ENCODE results near the gene TRMT44.
"Not testable (repeated sequence)": the region's sequence is repeated elsewhere in the genome, so short reads cannot be mapped to it uniquely, and the experiment has no call there.

The TRMT44 gene

DNA sequence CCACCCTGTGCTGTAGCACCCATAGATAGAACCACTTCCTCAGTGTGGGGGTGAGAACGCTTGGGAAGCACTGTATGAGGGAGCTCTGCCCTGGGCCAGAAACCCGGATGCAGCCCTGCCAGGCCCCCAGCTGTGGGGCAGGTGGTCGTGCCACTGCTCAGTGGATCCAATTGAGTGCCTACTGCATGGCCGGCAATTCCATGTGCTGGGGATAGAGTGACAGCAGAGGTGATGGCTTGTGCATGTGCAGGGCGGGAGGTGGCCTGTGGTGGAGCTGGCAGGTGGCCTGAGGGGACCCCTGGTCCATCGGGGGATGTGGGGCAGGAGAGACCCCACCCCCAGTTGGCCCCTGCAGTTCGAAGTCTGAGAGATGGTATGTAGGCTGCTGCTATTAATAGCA lies 60.4 kb downstream of the TRMT44 start:
- no peak for DNase-seq

- DNase-seq: no peak
Measured at GRCh38 chr4:8501781-8502180, 61.2 kb downstream of the TRMT44 start.

- DNase-seq: no peak
Measured at GRCh38 chr4:8502371-8502770, 61.8 kb downstream of the TRMT44 start.

GRCh38 chr4:8502836-8503585 lies 62.4 kb downstream of the TRMT44 start:
- no peak for DNase-seq

- DNase-seq: no peak
Measured at GRCh38 chr4:8503801-8504200, 63.2 kb downstream of the TRMT44 start.

DNA sequence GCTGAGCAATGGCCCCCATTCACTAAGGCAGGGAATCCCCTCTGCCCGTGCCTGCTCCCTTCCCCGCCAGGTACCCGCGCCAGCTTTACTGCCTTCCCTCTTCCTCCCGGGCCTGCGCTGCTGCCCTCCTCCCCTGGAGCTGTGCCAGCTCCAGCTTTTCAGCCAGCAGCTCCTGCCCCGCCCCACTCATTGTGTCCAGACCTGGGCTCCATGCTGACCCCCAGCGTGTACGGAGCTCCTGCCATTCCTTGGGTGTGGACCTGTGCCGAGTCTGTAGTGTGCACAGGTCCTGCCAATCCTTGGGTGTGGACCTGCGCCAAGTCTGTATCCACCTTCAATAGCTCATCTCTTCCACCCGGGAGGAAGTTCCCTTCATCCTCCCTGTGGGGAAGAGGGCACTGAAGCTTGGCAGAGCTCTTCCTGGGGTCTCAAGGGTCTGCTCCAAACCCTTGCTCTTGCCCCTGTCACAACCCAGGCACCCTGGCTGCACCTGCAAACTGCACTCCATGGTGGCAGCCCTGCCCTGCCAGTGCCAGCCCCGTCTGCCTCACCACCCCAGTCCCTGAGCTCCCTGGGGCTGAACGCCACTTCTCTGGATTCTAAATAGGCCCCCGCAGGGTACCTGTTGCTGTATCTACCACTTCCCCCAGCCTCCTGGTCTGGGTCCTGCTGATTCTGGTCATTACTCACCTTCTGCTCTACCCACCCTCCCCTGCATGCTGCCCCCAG lies 63.9 kb downstream of the TRMT44 start:
- no peak for DNase-seq

- DNase-seq: no peak
Measured at GRCh38 chr4:8505229-8505628, 64.7 kb downstream of the TRMT44 start.

DNA sequence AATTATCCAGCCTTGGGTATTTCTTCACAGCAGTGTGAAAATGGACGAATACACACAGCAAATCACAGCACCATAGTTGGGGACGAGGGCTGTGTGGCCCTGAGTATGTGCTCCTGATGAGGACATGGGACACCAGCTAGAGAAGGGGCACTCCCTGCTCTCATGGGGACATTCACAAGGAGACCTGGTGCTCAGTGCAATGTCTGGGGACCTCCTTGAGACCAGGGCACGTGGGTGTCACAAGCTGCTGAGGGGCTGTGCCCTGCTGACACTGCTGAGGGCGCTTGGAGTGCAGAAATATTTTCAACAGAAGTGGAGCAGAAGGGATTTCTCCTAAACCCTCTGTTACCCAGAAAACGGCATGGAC lies 65.4 kb downstream of the TRMT44 start:
- DNase-seq: no peak

- DNase-seq: no peak
Measured at GRCh38 chr4:8506373-8507195, 66.0 kb downstream of the TRMT44 start.

- DNase-seq: no peak
Measured at GRCh38 chr4:8507196-8507570, 66.6 kb downstream of the TRMT44 start.

DNA sequence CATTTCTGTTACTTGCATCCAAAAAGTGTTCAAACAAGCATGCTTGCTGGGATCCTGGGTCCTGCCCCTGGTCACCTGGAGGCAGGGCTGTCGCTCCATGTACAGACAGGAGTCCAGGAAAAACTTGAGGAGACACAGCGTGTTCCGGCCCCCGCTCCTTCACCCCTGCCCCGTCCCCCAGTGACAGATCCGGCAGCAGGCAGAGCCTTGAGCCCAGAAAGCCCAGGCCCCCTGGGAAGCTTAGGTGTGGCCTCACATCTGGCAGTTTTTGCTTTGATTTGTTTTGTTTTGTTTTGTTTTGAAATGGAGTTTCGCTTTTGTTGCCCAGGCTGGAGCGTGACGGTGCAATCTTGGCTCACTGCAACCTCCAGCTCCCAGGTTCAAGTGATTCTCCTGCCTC lies 67.0 kb downstream of the TRMT44 start:
- no peak for DNase-seq

- no peak for DNase-seq
Measured at GRCh38 chr4:8508266-8508665, 67.7 kb downstream of the TRMT44 start.

DNA sequence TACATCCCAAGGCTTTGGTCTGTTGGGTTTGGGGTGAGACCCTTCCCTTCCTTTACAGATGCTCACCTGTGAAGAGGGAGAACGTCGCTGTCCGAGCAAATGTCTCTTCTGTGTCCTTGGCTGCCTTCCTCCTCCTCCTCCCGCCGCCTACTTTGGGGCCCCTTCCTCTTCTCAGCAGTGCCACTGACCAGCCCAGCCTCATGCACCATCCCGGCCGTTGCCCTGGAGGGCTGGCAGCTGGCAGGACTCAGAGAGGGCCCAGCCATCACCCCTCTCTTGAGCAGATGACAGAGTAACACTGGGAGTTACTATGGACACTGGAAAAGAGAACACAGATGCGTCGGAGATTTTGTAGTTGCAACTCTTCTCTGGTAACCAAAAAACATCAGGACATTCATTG lies 68.2 kb downstream of the TRMT44 start:
- no peak for DNase-seq

GRCh38 chr4:8509311-8509950 lies 68.9 kb downstream of the TRMT44 start:
- no peak for DNase-seq

DNA sequence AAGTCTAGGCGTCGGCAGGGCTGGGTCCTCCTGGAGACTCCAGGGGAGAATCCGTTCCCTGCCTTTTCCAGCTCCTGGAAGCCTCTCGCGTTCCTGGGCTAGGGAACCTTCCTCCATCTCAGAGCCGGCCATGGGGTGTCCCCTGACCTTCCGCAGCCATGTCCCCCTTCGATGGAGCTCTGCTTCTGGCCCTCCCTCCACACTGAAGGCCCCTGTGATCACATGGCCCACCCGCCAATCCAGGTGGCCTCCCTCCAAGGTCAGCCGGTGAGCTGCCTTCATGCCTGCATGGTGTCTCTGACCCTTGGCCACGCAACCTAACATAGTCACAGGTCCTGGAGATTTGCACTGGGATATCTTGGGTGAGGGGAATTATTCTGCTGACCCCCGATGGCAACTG lies 69.6 kb downstream of the TRMT44 start:
- DNase-seq: no peak

- no peak for DNase-seq
Measured at GRCh38 chr4:8510611-8511285, 70.2 kb downstream of the TRMT44 start.

DNA sequence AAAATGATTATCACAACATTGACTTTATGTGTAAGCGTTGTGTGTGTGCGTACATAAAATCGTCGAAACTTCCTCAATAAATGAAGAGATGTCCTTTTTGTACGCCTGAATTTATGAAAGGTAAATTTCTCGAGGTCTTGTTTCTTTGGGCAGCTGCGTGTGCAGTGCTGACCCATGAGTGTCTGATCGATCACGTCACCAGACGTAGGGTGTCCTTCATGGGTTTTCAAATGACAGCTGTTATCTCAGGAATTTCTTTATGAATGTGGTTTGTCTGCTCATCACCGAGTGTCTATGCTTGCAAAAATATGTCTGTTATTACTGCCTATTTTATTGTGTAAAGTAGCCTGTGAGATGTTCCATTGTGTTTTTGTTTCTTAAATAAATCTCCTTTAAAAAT lies 71.9 kb downstream of the TRMT44 start:
- DNase-seq: no peak

GRCh38 chr4:8513080-8513479 lies 72.5 kb downstream of the TRMT44 start:
- not testable (repeated sequence) for DNase-seq

GRCh38 chr4:8513931-8514330 lies 73.4 kb downstream of the TRMT44 start:
- DNase-seq: no peak

DNA sequence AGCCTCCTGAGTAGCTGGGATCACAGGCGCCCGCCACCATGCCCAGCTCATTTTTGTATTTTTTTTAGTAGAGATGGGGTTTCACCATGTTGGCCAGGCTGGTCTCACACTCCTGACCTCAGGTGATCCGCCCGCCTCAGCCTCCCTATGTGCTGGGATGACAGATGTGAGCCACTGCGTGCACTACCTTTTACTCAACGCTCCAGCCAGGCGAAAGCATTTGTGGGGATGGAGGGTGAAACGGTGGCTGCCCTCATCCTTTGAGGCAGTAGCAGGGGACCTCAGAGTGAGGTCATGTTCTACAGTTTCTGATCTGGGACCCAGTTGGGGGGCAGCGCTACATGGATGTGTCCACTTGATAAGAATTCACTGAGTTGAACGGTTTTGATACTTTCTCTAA lies 73.8 kb downstream of the TRMT44 start:
- no peak for DNase-seq

- DNase-seq: no peak
Measured at GRCh38 chr4:8515316-8516060, 74.9 kb downstream of the TRMT44 start.

- DNase-seq: no peak
Measured at GRCh38 chr4:8516061-8516573, 75.5 kb downstream of the TRMT44 start.
